Measurements from ENCODE around the gene NT5C1B.

The NT5C1B gene

DNA sequence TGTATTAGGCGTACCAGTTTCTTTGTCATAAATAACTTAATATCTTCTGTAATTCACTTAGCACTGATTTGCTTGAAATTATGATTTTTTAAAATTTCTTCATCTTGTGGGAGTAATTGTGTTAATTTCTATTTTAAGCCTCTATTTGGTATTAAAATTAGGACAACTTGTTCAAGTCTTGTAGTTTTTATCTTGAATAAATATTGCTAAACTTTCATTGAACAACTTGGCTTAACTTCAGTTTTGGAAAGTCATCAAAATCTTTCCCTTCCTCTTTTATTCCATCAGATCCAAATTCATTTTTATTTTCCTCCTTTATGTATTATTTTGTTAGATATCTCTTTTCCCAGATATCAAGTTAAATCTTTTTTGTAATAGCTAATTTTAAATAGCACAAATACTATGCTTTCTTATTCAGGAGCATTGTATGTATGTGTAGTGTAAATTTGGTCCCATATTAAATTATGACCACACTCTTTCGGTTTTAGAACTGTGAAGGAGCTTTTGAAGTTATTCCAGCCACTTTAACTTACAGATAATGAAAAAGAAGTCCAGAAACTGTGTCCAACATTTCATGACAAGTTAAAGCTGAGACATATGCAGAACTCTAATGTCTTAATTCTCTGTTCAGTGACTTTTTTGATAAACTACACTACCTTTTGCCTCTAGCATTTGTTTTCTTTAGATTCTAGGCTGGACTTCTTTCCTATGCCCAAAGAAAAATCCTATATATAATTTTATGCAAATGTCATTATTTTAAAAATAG lies 31.7 kb upstream of the NT5C1B start:
- Histone ChIP-seq H3K4me3 (replicated peaks; ENCODE audit: insufficient read depth, low read length) (no peak overlapping the region), H3K27ac (replicated peaks) (no peak overlapping the region), H3K27me3 (ENCODE audit: insufficient read depth, poor library complexity, severe bottlenecking) (no peaks in the 10 kb centered on the region)
- no peak for DNase-seq (ENCODE audit: low read depth in 1 of 2, low spot score in 1 of 2)
- no peak for TF ChIP-seq SPI1 (IDR thresholded peaks at IDR 0.05; ENCODE audit: borderline replicate concordance, low read depth)
- TF ChIP-seq, protein P1, sequence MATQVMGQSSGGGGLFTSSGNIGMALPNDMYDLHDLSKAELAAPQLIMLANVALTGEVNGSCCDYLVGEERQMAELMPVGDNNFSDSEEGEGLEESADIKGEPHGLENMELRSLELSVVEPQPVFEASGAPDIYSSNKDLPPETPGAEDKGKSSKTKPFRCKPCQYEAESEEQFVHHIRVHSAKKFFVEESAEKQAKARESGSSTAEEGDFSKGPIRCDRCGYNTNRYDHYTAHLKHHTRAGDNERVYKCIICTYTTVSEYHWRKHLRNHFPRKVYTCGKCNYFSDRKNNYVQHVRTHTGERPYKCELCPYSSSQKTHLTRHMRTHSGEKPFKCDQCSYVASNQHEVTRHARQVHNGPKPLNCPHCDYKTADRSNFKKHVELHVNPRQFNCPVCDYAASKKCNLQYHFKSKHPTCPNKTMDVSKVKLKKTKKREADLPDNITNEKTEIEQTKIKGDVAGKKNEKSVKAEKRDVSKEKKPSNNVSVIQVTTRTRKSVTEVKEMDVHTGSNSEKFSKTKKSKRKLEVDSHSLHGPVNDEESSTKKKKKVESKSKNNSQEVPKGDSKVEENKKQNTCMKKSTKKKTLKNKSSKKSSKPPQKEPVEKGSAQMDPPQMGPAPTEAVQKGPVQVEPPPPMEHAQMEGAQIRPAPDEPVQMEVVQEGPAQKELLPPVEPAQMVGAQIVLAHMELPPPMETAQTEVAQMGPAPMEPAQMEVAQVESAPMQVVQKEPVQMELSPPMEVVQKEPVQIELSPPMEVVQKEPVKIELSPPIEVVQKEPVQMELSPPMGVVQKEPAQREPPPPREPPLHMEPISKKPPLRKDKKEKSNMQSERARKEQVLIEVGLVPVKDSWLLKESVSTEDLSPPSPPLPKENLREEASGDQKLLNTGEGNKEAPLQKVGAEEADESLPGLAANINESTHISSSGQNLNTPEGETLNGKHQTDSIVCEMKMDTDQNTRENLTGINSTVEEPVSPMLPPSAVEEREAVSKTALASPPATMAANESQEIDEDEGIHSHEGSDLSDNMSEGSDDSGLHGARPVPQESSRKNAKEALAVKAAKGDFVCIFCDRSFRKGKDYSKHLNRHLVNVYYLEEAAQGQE (IDR thresholded peaks at IDR 0.05; ENCODE audit: insufficient replicate concordance, low read depth) = no peak
- no peak for TF ChIP-seq POLR2AphosphoS5 (IDR thresholded peaks at IDR 0.05; ENCODE audit: low read depth)
- no peak for TF ChIP-seq GABPA (IDR thresholded peaks at IDR 0.05; ENCODE audit: low read depth)
- TF ChIP-seq, protein P2, sequence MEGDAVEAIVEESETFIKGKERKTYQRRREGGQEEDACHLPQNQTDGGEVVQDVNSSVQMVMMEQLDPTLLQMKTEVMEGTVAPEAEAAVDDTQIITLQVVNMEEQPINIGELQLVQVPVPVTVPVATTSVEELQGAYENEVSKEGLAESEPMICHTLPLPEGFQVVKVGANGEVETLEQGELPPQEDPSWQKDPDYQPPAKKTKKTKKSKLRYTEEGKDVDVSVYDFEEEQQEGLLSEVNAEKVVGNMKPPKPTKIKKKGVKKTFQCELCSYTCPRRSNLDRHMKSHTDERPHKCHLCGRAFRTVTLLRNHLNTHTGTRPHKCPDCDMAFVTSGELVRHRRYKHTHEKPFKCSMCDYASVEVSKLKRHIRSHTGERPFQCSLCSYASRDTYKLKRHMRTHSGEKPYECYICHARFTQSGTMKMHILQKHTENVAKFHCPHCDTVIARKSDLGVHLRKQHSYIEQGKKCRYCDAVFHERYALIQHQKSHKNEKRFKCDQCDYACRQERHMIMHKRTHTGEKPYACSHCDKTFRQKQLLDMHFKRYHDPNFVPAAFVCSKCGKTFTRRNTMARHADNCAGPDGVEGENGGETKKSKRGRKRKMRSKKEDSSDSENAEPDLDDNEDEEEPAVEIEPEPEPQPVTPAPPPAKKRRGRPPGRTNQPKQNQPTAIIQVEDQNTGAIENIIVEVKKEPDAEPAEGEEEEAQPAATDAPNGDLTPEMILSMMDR (IDR thresholded peaks at IDR 0.05; ENCODE audit: insufficient read depth, low read length) = no peak

DNA sequence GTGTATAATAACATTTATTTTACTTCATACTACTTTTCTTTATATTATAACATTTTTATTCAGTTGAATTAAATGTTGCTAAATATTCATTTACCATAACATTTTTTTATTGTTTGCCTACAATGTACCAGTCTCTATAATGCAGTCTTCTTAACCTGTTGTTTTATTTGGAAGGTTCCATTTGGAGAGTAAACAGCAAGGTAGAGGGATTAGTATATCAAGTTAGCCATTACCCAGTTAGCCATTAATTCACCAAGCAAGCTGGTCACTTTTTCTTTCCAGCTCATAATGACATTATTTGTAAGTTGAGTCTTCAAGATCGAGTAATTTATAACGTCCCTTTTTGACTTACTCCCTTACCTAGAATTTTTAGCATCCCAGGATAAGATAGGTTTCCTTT lies 29.7 kb upstream of the NT5C1B start:
- H3K27ac ChIP-seq (replicated peaks) = no peak overlapping the region
- TF ChIP-seq SPI1 (IDR thresholded peaks at IDR 0.05; ENCODE audit: borderline replicate concordance, low read depth) (no peak), POLR2AphosphoS5 (IDR thresholded peaks at IDR 0.05; ENCODE audit: low read depth) (no peak), GABPA (IDR thresholded peaks at IDR 0.05; ENCODE audit: low read depth) (no peak)
- TF ChIP-seq, protein P1 (IDR thresholded peaks at IDR 0.05; ENCODE audit: insufficient replicate concordance, low read depth) = no peak
- TF ChIP-seq, protein P2 (IDR thresholded peaks at IDR 0.05; ENCODE audit: insufficient read depth, low read length) = no peak
- no peak for DNase-seq (ENCODE audit: low read depth in 1 of 2, low spot score in 1 of 2)
- no peak overlapping the region for H3K4me3 ChIP-seq (replicated peaks; ENCODE audit: insufficient read depth, low read length)
- no peaks in the 10 kb centered on the region for H3K27me3 ChIP-seq (ENCODE audit: insufficient read depth, poor library complexity, severe bottlenecking)

DNA sequence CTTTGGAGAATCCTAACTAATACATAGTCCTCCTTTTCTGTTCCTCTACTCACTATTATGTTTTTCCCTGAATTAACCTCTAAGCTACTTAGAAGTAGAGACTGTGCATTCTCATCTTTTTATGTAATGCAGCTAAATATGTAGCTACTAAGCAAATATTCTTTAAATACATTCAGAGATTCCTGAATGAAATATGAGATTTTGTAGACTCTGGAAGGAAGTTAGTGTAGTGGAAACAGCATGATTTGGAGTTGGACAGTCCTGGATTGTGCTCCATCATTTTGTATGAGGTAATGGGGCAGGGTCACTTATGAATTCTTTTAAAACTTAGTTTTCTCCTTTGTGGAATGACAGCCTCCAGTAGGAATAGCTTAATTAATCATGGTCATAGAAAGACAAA lies 24.7 kb upstream of the NT5C1B start:
- Histone ChIP-seq H3K27ac (replicated peaks) (no peak overlapping the region), H3K4me3 (replicated peaks; ENCODE audit: insufficient read depth, low read length) (no peak overlapping the region), H3K27me3 (ENCODE audit: insufficient read depth, poor library complexity, severe bottlenecking) (no peaks in the 10 kb centered on the region)
- TF ChIP-seq, protein P1 (IDR thresholded peaks at IDR 0.05; ENCODE audit: insufficient replicate concordance, low read depth) = no peak
- TF ChIP-seq POLR2AphosphoS5 (IDR thresholded peaks at IDR 0.05; ENCODE audit: low read depth) (no peak), SPI1 (IDR thresholded peaks at IDR 0.05; ENCODE audit: borderline replicate concordance, low read depth) (no peak), GABPA (IDR thresholded peaks at IDR 0.05; ENCODE audit: low read depth) (no peak)
- TF ChIP-seq, protein P2 (IDR thresholded peaks at IDR 0.05; ENCODE audit: insufficient read depth, low read length) = no peak
- no peak for DNase-seq (ENCODE audit: low read depth in 1 of 2, low spot score in 1 of 2)
